Endothelial cell of umbilical vein (primary cell): ENCODE results near the gene RBM33. TPM values are rescaled to one million over a fixed set of nuclear protein-coding genes. Genes with fewer than 3 reads are reported as not detected.

Source experiments
- BruUV-seq: library from RNA; stranded (reverse); fragments of 400-500 nt; replicated peaks from 2 replicates; lab custom pipeline; 2021; lab: Mats Ljungman, UMichigan
- CTCF ChIA-PET: fragments of 300-600, 350-600 bp; sonication (Branson Sonifier 250); formaldehyde crosslinking; loops from one replicate; lab custom pipeline; 2021; ENCODE audit warnings: antibody characterized with exemption, inconsistent platforms; lab: Charles Lee
- POLR2A ChIA-PET: fragments of 300-600, 350-600 bp; sonication (Branson Sonifier 250); formaldehyde crosslinking; loops from one replicate; lab custom pipeline; 2021; ENCODE audit warnings: antibody characterized with exemption, inconsistent platforms; lab: Charles Lee
- DNase-seq: peaks from one replicate; pipeline ENCODE4 v3.0.0-alpha.2; 2011; ENCODE audit warnings: low read depth, low spot score
- FAIRE-seq: peaks from 2 replicates; lab custom pipeline; 2011; peaks lifted over from hg19 to GRCh38; lab: Jason Lieb, UNC
- H2AFZ ChIP-seq: 2 replicates; pipeline ENCODE4 v1.6.0; 2012; ENCODE audit warnings: low read depth, low read length, control low read depth, inconsistent platforms
- H3K27ac ChIP-seq: 2 replicates; pipeline ENCODE4 v1.5.1; 2011; ENCODE audit warnings: low read depth, mild to moderate bottlenecking, control low read depth, low read length, moderate library complexity; ENCODE audit not compliant: insufficient read depth
- H3K27me3 ChIP-seq, 2 experiments: 2 replicates each; pipeline versions ENCODE4 v1.6.0 to v1.6.1; 2011; ENCODE audit warnings: low read length in 2 of 2, mixed read lengths in 1 of 2; ENCODE audit not compliant: control insufficient read depth in 2 of 2, insufficient read depth in 2 of 2
- H3K36me3 ChIP-seq, 2 experiments: 2 replicates in 1 of 2; 3 replicates in 1 of 2; pipeline ENCODE4 v1.5.1; 2011; ENCODE audit warnings: low read length in 2 of 2, mild to moderate bottlenecking in 1 of 2, moderate library complexity in 1 of 2; ENCODE audit not compliant: control insufficient read depth in 2 of 2, insufficient read depth in 2 of 2; ENCODE audit errors: extremely low read depth in 1 of 2
- H3K4me1 ChIP-seq: 3 replicates; pipeline ENCODE4 v1.5.1; 2011; ENCODE audit warnings: mild to moderate bottlenecking, low read length; ENCODE audit not compliant: control insufficient read depth, insufficient read depth; ENCODE audit errors: extremely low read depth
- H3K4me2 ChIP-seq: 2 replicates; pipeline ENCODE4 v1.6.1; 2011; ENCODE audit warnings: low read length, control low read depth, mixed read lengths; ENCODE audit not compliant: insufficient read depth
- H3K4me3 ChIP-seq, 3 experiments: fragments of 200-600 bp in 1 of 3; sonication (generic), shearing (Covaris generic) in 1 of 3; replicated peaks in 1 of 3; 2 replicates each; pipeline ENCODE4 v1.5.1; 2011 to 2016; ENCODE audit warnings: control low read depth in 3 of 3, low read length in 3 of 3, mild to moderate bottlenecking in 2 of 3, inconsistent platforms in 1 of 3, low read depth in 1 of 3, moderate library complexity in 1 of 3; ENCODE audit not compliant: insufficient read depth in 1 of 3
- H3K79me2 ChIP-seq: 2 replicates; pipeline ENCODE4 v1.6.0; 2012; ENCODE audit warnings: low read length, inconsistent platforms; ENCODE audit not compliant: control insufficient read depth, insufficient read depth
- H3K9ac ChIP-seq: replicated peaks from 2 replicates; pipeline ENCODE3; 2011; ENCODE audit warnings: low read length, control low read depth; ENCODE audit not compliant: insufficient read depth; ENCODE audit errors: extremely low read depth
- H3K9me1 ChIP-seq: replicated peaks from 3 replicates; pipeline ENCODE4 v1.6.0; 2011; ENCODE audit warnings: mild to moderate bottlenecking, low read length; ENCODE audit not compliant: control insufficient read depth, insufficient read depth; ENCODE audit errors: extremely low read depth
- H3K9me3 ChIP-seq: replicated peaks from 2 replicates; pipeline ENCODE4 v1.5.1; 2012; ENCODE audit warnings: low read length, inconsistent platforms; ENCODE audit not compliant: control insufficient read depth, insufficient read depth
- H4K20me1 ChIP-seq: replicated peaks from 2 replicates; pipeline ENCODE3; 2011; ENCODE audit warnings: mild to moderate bottlenecking, low read length; ENCODE audit not compliant: control insufficient read depth, insufficient read depth; ENCODE audit errors: extremely low read depth
- CTCF ChIP-seq, 2 donors: IDR thresholded peaks; 1 replicate in 1 of 2; 2 replicates in 1 of 2; pipeline ENCODE4 v1.5.1; 2011; ENCODE audit warnings: low read length in 2 of 2, mild to moderate bottlenecking in 2 of 2, moderate library complexity in 2 of 2, control low read depth in 1 of 2, inconsistent platforms in 1 of 2, low read depth in 1 of 2; ENCODE audit not compliant: insufficient read depth in 1 of 2; ENCODE audit errors: extremely low read depth in 1 of 2
- EZH2 ChIP-seq: IDR thresholded peaks from 2 replicates; pipeline ENCODE4 v1.6.1; 2012; ENCODE audit warnings: borderline replicate concordance, low read depth, mild to moderate bottlenecking, moderate library complexity, low read length, inconsistent platforms; ENCODE audit not compliant: severe bottlenecking
- FOS ChIP-seq: IDR thresholded peaks from 2 replicates; pipeline ENCODE4 v1.6.1; 2011; ENCODE audit warnings: mild to moderate bottlenecking, low read length, moderate library complexity, borderline replicate concordance; ENCODE audit not compliant: insufficient read depth
- GATA2 ChIP-seq: IDR thresholded peaks from 2 replicates; pipeline ENCODE4 v1.7.0; 2011; ENCODE audit warnings: low read depth, mild to moderate bottlenecking, moderate library complexity, mixed read lengths, low read length; ENCODE audit not compliant: insufficient read length, insufficient read depth
- JUN ChIP-seq: IDR thresholded peaks from 2 replicates; pipeline ENCODE4 v1.6.1; 2011; ENCODE audit warnings: borderline replicate concordance, low read depth; ENCODE audit not compliant: insufficient read length, insufficient read depth
- MAX ChIP-seq: IDR thresholded peaks from 2 replicates; pipeline ENCODE4 v1.6.1; 2011; ENCODE audit not compliant: insufficient read depth, insufficient read length
- MYC ChIP-seq: IDR thresholded peaks from one replicate; pipeline ENCODE4 v1.6.1; 2011; ENCODE audit warnings: mild to moderate bottlenecking, low read depth, low read length
- POLR2A ChIP-seq: IDR thresholded peaks from 2 replicates; pipeline ENCODE4 v1.6.1; 2012; ENCODE audit warnings: low read depth, mild to moderate bottlenecking, control low read depth, low read length
- POLR2AphosphoS5 ChIP-seq: IDR thresholded peaks from 2 replicates; pipeline ENCODE4 v1.6.1; 2012; ENCODE audit warnings: low read depth, mild to moderate bottlenecking, control low read depth, low read length, moderate library complexity; ENCODE audit not compliant: insufficient read depth
- dilution Hi-C: fragments of 300-500 bp; cut with MboI; formaldehyde crosslinking; loops from one replicate; pipeline ENCODE4 v1.15.0; 2019; ENCODE audit warnings: low sequenced_read_pairs; ENCODE audit not compliant: extremely low pct_ligation_motif_present
- intact Hi-C: fragments of 100-400 bp; cut with micrococcal nuclease; formaldehyde crosslinking; loops from one replicate; pipeline ENCODE4 v1.10.0; 2022
- polyA plus RNA-seq, 4 experiments: library from polyadenylated mRNA; depleted of rRNA in 3 of 4; stranded (reverse) in 3 of 4; unstranded in 1 of 4; fragments of >200 nt; gene quantifications; 2 replicates each; pipeline versions ENCODE4 v1.2.1 to v1.2.3, GENCODE V29; 2011 to 2012; ENCODE audit warnings: missing spikeins in 1 of 4
- total RNA-seq: library from RNA; stranded (reverse); gene quantifications from 2 replicates; pipeline ENCODE4 v1.2.3, GENCODE V29; 2021

The RBM33 gene
- total and polyA plus RNA-seq, 2 donors (not counting 3 experiments of a cell fraction or from before 2014, with no cell fraction given), result 16.2 to 68.2 TPM

GRCh38 chr7:155711081-155711480 lies 66.6 kb downstream of the RBM33 start:
- POLR2A ChIA-PET, result no interaction called here
- intact Hi-C loops, result no loop called here
- Histone ChIP-seq H4K20me1 (peaks cover 1% of the 10 kb centered on the region), H3K4me1 (no peaks in the 10 kb centered on the region), H2AFZ (no peak overlapping the region), H3K36me3 (peaks cover 13 to 15% of the 10 kb centered on the region in 2 experiments), H3K9ac (no peak overlapping the region), H3K9me1 (no peaks in the 10 kb centered on the region), H3K4me3 (no peak overlapping the region), H3K79me2 (peaks cover 48% of the 10 kb centered on the region), H3K4me2 (no peak overlapping the region), H3K9me3 (no peaks in the 10 kb centered on the region), H3K27me3 (no peaks in the 10 kb centered on the region), H3K27ac (no peak overlapping the region)
- no peak for TF ChIP-seq POLR2AphosphoS5
- DNase-seq (no peak), FAIRE-seq (no peak)
- dilution Hi-C loops, result no loop called here
- no TSS peak for BruUV-seq
- CTCF ChIA-PET, result no interaction called here

GRCh38 chr7:155713384-155713783 lies 68.9 kb downstream of the RBM33 start:
- Histone ChIP-seq H3K4me2 (no peak overlapping the region), H3K4me3 (no peak overlapping the region), H3K79me2 (peaks cover 50% of the 10 kb centered on the region), H2AFZ (no peak overlapping the region), H3K36me3 (peaks cover 9 to 14% of the 10 kb centered on the region in 2 experiments), H3K27me3 (no peaks in the 10 kb centered on the region), H4K20me1 (peaks cover 2% of the 10 kb centered on the region), H3K9me3 (no peaks in the 10 kb centered on the region), H3K9ac (no peak overlapping the region), H3K27ac (no peak overlapping the region), H3K9me1 (no peaks in the 10 kb centered on the region), H3K4me1 (no peaks in the 10 kb centered on the region)
- ChIA-PET CTCF (interaction anchor here (1.0 to 1.3 kb wide), 3 partner anchors 69 to 114 kb away, joined by 3 to 5 read pairs (median 4); no protein-coding TSS in a partner anchor), POLR2A (no interaction called here)
- intact Hi-C loops (no loop called here), dilution Hi-C loops (no loop called here)
- TF ChIP-seq MYC (no peak), POLR2AphosphoS5 (no peak), EZH2 (no peak), MAX (no peak), FOS (no peak), POLR2A (no peak), GATA2 (no peak), JUN (no peak), CTCF (IDR thresholded peaks at IDR 0.05; ENCODE audit: extremely low read depth in 1 of 2, insufficient read depth in 1 of 2, low read depth in 1 of 2, low read length in 2 of 2) (no peak)
- no peak for DNase-seq
- no peak for FAIRE-seq
- no TSS peak for BruUV-seq
